ENCODE data around the gene IFNA13.

DNA sequence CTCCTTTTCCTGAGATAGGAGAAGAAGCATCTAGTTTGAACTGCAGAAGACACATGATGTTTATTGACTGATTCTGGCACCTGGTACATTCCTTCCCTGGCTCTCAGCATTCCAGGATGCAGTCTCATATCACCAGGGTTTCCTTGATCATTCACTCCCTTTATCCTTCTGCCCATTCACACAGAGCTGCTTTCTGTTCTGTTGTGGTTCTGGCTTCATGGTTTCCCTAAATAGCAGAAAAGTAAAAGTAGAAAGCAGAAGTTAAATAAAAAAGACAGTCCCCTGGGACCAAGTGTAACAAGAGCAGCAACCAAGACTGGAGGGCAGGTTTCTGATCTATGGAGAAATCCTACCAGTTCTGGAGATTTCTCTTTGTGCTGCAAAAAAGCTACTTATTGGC is 44.2 kb upstream of the IFNA13 start:
- TF ChIP-seq PHF20 (CRISPR knock-in tag; IDR thresholded peaks at IDR 0.05) (no peak), POLR2AphosphoS5 (IDR thresholded peaks at IDR 0.05; ENCODE audit: low read depth, low read length) (no peak)
- TF ChIP-seq, protein P1, sequence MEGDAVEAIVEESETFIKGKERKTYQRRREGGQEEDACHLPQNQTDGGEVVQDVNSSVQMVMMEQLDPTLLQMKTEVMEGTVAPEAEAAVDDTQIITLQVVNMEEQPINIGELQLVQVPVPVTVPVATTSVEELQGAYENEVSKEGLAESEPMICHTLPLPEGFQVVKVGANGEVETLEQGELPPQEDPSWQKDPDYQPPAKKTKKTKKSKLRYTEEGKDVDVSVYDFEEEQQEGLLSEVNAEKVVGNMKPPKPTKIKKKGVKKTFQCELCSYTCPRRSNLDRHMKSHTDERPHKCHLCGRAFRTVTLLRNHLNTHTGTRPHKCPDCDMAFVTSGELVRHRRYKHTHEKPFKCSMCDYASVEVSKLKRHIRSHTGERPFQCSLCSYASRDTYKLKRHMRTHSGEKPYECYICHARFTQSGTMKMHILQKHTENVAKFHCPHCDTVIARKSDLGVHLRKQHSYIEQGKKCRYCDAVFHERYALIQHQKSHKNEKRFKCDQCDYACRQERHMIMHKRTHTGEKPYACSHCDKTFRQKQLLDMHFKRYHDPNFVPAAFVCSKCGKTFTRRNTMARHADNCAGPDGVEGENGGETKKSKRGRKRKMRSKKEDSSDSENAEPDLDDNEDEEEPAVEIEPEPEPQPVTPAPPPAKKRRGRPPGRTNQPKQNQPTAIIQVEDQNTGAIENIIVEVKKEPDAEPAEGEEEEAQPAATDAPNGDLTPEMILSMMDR (CRISPR knock-in tag; IDR thresholded peaks at IDR 0.05) = no peak
